HG02798 (cell line): ENCODE measurements around the gene OXNAD1.

Experiments used
- ATAC-seq: cut with Tn5 transposase; IDR thresholded peaks from one replicate; pipeline ENCODE4 v1.9.1; 2021; ENCODE audit warnings: mild to moderate bottlenecking; ENCODE audit not compliant: unreplicated experiment, poor library complexity

OXNAD1 gene

DNA sequence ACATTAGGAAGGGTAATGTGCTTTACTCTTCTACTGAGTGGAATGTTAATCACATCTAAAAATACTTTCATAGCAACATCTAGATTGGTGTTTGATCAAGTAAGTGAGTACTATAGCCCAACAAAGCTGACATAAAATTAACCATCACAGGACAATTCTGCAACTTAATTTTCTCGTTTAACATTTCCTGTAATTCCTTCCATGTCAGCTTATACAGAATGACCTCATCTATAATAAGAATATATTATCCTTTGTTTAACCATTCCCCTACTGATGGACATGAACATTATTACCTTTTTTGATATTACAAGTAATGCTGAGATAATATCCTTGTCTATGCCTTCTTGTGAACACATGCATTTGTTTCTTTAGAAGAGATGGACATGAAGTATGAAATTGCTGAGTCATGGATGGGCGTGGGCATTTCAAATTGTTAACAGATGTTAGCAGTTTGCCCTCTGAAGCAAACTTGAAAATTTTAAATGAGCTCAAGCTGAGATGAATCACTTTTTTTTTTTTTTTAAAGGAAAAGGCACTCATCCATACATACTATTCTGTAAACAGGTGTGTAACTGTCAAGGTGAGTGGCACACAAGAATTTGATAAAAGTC, 85.1 kb downstream of the OXNAD1 start:
- no peak for ATAC-seq

DNA sequence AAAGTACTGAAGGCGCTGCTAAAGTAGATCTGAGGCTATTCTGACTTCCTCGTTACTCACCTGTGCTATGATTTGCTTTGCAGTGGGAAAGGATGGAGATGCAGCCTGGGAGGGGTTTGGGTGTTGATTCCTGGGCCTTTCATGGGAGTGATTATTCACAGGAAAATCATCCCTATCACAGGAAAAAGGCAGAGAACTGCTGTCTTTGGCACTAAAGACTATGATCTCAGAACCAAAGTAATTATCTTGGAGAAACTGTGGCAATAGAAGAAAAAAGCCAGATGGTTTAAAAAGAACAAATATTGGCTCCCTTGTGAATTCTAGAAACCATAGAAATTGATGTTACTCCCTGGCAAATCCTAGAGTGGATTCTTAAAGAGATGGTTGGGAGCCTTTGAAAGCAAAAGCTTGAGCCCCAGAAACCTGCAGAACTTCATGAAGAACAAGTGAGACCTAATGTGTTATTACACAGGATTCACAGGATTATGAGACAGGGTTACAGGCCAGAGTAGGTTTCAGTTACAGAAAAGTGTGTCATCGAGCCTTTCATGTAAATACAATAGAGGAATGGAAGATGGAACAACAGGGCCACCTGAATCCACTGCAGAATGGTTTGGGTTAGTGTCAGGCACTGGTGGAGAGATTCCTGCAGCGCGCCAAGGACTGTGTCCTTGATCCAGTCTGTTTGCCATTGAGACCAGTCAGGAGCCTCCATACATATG, 85.7 kb downstream of the OXNAD1 start:
- ATAC-seq, result no peak

DNA sequence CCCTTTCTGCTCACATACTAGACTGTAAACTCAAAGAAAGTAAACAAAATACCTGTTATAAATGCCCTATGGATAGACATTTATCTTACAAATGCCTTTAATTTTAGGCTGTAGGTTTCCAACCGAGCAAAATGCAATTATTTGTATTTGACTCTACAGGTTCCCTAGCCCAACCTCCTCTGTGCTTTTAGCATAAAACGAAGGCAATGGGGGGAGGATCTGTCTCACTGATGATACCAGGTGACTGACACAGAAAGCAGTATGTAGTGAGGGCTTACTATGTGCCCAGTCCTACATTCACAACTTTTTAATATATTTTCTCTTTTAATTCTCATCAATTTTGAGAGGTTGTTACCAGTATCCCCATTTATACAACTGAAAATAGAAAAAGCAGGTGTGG, 87.4 kb downstream of the OXNAD1 start:
- no peak for ATAC-seq

GRCh38 chr3:16354291-16354690, 89.3 kb downstream of the OXNAD1 start:
- no peak for ATAC-seq
